Esophagus squamous epithelium (tissue), 5 donors: ENCODE results near the gene KCNG2. TPM values are rescaled to one million over a fixed set of nuclear protein-coding genes. Genes with fewer than 3 reads are reported as not detected.

Experiments used
- DNase-seq: peaks from one replicate; lab custom pipeline; 2025; lab: John Stamatoyannopoulos, UW
- H3K27ac ChIP-seq, 4 donors: fragments of 200-600 bp; sonication (generic); one replicate each; pipeline ENCODE4 v1.5.1; 2016 to 2019; ENCODE audit warnings: mild to moderate bottlenecking in 1 of 4
- H3K27me3 ChIP-seq, 4 donors: fragments of 200-600 bp; sonication (generic); 1 replicate in 3 of 4; 2 replicates in 1 of 4; pipeline versions ENCODE4 v1.5.1 to v1.6.0; 2017 to 2021; ENCODE audit warnings: antibody characterized with exemption in 1 of 4
- H3K36me3 ChIP-seq, 3 donors: fragments of 200-600 bp; sonication (generic); one replicate each; pipeline ENCODE4 v1.5.1; 2016 to 2019
- H3K4me1 ChIP-seq, 3 donors: fragments of 200-600 bp; sonication (generic); one replicate each; pipeline ENCODE4 v1.5.1; 2017 to 2019
- H3K4me3 ChIP-seq, 4 donors: fragments of 200-600 bp; sonication (generic); 1 replicate in 3 of 4; 2 replicates in 1 of 4; pipeline ENCODE4 v1.5.1; 2016 to 2019; ENCODE audit warnings: mild to moderate bottlenecking in 2 of 4, moderate library complexity in 1 of 4
- H3K9me3 ChIP-seq, 3 donors: fragments of 200-600 bp; sonication (generic); one replicate each; pipeline ENCODE4 v1.5.1; 2016 to 2019
- POLR2A ChIP-seq, 4 donors: fragments of 450-650 bp; IDR thresholded peaks; one replicate each; pipeline ENCODE4 v1.6.1; 2017; ENCODE audit warnings: antibody characterized with exemption in 4 of 4, mild to moderate bottlenecking in 4 of 4, moderate library complexity in 3 of 4
- WGBS, 2 donors: methylation state at CpG; one replicate each; pipeline ENCODE4 v1.1.5; 2018; 5-methylcytosine and 5-hydroxymethylcytosine counted together
- intact Hi-C: fragments of 100-400 bp; cut with DNase I; formaldehyde crosslinking; loops from one replicate; pipeline ENCODE4 v1.15.0; 2022
- total RNA-seq, 4 donors: library from RNA; depleted of rRNA; stranded (reverse); fragments of >200 nt; gene quantifications; one replicate each; pipeline ENCODE4 v1.1.0, GENCODE V29; 2016
- TF ChIP-seq, protein P1 (sequence below), 6 experiments: fragments of 450-650 bp in 4 of 6; fragments of 200-600 bp in 2 of 6; sonication (generic) in 2 of 6; IDR thresholded peaks; one replicate each; pipeline ENCODE4 v1.5.1; 2016 to 2019; ENCODE audit warnings: antibody characterized with exemption in 6 of 6, mild to moderate bottlenecking in 4 of 6, moderate library complexity in 4 of 6
- donor health status: DM: yes; HTN: yes; CAD: no.

Gene KCNG2
- total RNA-seq, 4 donors from 2014 or later, result 0.19 TPM; not detected in 3

DNA sequence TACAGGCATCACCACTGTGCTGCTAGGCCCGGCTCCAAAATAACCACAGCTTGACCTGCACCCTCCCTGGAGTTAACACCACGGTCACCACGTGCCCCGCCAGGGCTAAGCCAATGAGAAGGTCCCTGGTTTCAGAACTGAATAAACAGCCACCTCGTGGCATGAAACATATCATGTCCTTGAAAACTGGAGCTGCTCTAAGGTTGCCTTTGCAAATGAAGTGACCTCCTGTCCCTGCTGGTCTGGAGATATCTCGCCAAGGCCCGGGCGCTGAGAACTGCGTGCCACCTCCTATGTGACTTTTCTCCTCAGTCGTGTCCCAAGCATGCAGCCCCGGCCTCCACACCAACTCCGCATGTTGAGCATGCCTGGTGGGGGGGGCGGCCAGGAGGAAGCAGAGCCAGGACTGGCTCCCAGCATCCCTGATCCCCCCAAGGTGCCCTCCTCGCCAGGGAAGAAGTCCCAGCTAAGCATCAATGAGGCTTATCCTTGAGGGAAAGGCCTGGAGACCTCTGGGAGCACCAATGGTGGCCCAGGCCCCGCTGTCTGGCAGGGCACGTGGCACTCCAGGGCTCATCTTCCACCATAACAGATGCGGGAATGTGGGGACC, 16.3 kb upstream of the KCNG2 start:
- Histone ChIP-seq H3K36me3 (no peaks in the 10 kb centered on the region), H3K27me3 (peaks cover 0 to 70% (median 2%) of the 10 kb centered on the region in 4 donors), H3K4me1 (no peaks in the 10 kb centered on the region), H3K27ac (no peak overlapping the region), H3K9me3 (no peaks in the 10 kb centered on the region), H3K4me3 (no peak overlapping the region)
- 75 to 77% methylated on average over 11 to 12 of the region's 17 CpGs for WGBS, 2 donors
- DNase-seq, result no peak
- intact Hi-C loops, result no loop called here
- no peak for TF ChIP-seq POLR2A (IDR thresholded peaks at IDR 0.05)
- TF ChIP-seq, protein P1, sequence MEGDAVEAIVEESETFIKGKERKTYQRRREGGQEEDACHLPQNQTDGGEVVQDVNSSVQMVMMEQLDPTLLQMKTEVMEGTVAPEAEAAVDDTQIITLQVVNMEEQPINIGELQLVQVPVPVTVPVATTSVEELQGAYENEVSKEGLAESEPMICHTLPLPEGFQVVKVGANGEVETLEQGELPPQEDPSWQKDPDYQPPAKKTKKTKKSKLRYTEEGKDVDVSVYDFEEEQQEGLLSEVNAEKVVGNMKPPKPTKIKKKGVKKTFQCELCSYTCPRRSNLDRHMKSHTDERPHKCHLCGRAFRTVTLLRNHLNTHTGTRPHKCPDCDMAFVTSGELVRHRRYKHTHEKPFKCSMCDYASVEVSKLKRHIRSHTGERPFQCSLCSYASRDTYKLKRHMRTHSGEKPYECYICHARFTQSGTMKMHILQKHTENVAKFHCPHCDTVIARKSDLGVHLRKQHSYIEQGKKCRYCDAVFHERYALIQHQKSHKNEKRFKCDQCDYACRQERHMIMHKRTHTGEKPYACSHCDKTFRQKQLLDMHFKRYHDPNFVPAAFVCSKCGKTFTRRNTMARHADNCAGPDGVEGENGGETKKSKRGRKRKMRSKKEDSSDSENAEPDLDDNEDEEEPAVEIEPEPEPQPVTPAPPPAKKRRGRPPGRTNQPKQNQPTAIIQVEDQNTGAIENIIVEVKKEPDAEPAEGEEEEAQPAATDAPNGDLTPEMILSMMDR (IDR thresholded peaks at IDR 0.05), result no peak

DNA sequence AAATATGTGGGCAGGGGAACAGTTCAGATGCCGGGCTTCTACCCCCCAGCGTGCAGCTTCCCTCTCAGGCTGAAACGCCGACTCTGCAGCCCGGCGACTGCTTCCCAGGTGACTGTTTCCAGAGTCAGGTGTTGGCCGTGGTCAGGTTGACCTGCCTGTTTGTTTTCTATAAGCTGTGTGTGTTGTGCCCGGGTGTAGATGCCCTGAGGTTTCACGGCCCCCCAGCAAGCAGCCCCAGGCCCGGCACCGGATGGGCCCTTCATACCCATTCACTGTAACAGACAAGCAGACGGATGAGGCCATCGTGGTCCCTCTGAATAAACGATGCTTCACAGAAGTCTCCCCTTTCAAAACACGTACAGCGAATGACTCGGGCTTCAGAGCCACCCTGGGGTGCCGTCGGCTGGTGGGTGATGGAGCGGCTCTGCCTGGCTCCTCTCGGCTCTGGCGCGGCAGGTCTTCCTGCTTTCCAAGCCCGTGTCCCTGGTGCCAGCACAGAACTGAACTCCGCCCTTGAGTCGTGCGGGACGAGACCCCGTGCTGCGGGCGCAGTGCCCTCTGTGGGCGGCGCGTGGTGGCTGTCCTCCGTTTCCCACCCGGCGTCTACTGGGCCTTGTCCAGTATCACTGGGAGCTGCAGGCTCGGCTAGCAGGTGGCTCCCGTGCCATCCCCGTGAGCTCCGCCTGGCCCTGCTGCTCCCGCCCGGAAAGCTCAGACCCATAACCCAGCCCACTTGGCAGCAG, 15.0 kb upstream of the KCNG2 start:
- intact Hi-C loops, result no loop called here
- TF ChIP-seq, protein P1 (IDR thresholded peaks at IDR 0.05), result no peak
- no peak for TF ChIP-seq POLR2A (IDR thresholded peaks at IDR 0.05)
- H3K27me3 ChIP-seq, result peaks cover 0 to 81% (median 5%) of the 10 kb centered on the region in 4 donors
- H3K4me1 ChIP-seq, result peaks cover 0 to 4% (median under 1%) of the 10 kb centered on the region in 3 donors
- no peak for DNase-seq
- no peak overlapping the region for H3K4me3 ChIP-seq
- H3K36me3 ChIP-seq, result no peaks in the 10 kb centered on the region
- no peaks in the 10 kb centered on the region for H3K9me3 ChIP-seq
- H3K27ac ChIP-seq, result no peak overlapping the region
- whole genome bisulfite sequencing, 2 donors, result 83 to 88% methylated on average over 11 to 20 of the region's 43 CpGs

DNA sequence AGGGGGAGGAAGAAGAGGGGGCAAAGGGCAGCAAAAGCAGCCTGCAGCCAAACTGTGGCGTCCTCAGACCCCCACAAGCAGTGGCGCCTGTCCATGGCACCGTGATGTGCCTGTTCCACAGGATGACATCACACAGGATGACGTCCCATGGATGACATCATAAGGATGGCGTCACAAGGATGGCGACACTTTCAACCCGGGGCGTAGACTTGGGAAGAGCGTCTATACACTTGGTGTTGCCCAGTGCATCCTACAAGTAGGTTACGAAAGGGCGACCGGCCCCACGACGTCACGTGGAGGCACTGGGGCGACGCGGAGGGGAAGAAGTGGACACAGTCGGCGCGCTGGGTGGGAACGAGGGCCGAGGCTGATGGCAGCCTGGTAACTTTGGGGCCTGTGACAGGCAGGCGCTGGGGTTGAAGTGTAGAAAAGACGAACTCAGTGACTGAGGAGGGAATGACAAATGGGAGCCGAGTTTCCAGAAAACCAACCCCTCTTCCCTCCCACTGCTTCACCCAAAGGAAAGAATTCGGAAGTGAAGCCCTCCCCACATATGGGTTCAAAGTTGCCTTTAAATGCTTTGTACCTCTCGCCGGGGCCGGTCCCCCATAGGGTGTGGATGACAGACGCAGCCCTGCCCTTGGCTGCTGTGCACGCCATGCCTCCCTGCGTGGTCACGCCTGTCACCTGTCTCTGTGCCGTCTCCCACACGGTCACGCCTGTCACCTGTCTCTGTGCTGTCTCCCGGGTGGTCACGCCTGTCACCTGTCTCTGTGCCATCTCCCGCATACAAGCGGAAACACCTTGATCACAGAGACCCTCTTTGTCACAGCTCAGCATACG, 13.4 kb upstream of the KCNG2 start:
- H3K9me3 ChIP-seq, result no peaks in the 10 kb centered on the region
- no peak for DNase-seq
- H3K27ac ChIP-seq, result no peak overlapping the region
- no peak for TF ChIP-seq POLR2A (IDR thresholded peaks at IDR 0.05)
- TF ChIP-seq, protein P1 (IDR thresholded peaks at IDR 0.05), result no peak
- no peaks in the 10 kb centered on the region for H3K36me3 ChIP-seq
- H3K4me3 ChIP-seq, result no peak overlapping the region
- intact Hi-C loops, result no loop called here
- 84 to 86% methylated on average over 30 to 35 of the region's 42 CpGs for WGBS, 2 donors
- H3K4me1 ChIP-seq, result peaks cover 4 to 15% (median 6%) of the 10 kb centered on the region in 3 donors
- H3K27me3 ChIP-seq, result peaks cover 4 to 81% (median 15%) of the 10 kb centered on the region in 4 donors

DNA sequence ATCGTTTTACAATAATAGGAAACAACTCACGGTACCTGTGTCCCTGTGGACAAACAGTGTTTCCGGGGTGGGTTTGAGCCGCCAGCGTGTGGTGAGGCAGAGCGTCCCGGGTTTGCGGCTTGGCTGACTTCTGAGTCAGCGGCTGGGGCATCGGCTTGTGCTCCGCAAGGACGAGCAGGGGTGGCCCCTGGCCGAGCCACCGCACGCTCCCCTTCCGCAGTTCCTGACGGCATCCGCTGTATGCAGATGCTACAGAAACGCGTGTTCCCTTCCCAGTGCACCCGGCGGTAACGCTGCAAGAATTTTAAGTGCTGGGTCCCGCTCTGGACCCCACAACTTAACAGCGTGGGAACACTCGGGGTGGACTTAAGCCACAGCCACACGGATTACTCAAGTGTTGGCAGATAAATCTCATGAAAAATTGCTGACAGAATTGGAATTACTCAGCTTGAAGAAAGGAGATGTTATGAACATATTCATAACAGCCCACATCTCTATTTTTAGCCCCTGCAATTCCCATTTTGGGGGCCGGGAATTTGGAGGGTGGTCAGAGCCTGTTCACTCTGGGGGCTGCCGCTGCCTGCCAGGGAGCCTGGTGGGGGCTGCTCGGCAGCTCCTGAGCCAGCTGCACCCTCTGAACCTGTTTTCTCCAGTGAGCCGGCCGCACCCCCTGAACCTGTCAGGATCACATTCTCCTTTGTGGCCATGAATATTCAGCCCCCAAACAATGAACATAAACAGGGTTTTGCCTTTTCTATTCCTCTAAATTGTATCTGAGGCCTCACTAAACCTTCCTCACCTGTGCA, 12.6 kb upstream of the KCNG2 start:
- Histone ChIP-seq H3K4me3 (no peak overlapping the region), H3K4me1 (peaks cover 4 to 15% (median 6%) of the 10 kb centered on the region in 3 donors), H3K36me3 (no peaks in the 10 kb centered on the region), H3K9me3 (no peaks in the 10 kb centered on the region), H3K27ac (no peak overlapping the region), H3K27me3 (peaks cover 4 to 85% (median 15%) of the 10 kb centered on the region in 4 donors)
- DNase-seq, result no peak
- WGBS, 2 donors, result 62 to 64% methylated on average over 13 to 30 of the region's 32 CpGs
- TF ChIP-seq, protein P1 (IDR thresholded peaks at IDR 0.05), result no peak
- TF ChIP-seq POLR2A (IDR thresholded peaks at IDR 0.05), result no peak
- intact Hi-C loops, result no loop called here
